HCEC 1CT (cell line): Measurements from ENCODE around the gene MPHOSPH9.

Experiments
- DNase-seq: peaks from one replicate; pipeline ENCODE4 v3.0.0-alpha.2; 2017

Gene MPHOSPH9, protein sequence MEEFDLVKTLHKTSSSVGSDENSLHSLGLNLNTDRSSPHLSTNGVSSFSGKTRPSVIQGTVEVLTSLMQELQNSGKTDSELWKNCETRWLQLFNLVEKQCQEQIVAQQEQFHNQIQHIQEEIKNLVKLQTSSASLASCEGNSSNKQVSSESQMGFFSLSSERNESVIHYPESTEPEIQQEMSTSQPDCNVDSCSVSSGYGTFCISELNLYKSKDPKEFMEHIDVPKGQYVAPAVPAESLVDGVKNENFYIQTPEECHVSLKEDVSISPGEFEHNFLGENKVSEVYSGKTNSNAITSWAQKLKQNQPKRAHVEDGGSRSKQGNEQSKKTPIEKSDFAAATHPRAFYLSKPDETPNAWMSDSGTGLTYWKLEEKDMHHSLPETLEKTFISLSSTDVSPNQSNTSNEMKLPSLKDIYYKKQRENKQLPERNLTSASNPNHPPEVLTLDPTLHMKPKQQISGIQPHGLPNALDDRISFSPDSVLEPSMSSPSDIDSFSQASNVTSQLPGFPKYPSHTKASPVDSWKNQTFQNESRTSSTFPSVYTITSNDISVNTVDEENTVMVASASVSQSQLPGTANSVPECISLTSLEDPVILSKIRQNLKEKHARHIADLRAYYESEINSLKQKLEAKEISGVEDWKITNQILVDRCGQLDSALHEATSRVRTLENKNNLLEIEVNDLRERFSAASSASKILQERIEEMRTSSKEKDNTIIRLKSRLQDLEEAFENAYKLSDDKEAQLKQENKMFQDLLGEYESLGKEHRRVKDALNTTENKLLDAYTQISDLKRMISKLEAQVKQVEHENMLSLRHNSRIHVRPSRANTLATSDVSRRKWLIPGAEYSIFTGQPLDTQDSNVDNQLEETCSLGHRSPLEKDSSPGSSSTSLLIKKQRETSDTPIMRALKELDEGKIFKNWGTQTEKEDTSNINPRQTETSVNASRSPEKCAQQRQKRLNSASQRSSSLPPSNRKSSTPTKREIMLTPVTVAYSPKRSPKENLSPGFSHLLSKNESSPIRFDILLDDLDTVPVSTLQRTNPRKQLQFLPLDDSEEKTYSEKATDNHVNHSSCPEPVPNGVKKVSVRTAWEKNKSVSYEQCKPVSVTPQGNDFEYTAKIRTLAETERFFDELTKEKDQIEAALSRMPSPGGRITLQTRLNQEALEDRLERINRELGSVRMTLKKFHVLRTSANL

DNA sequence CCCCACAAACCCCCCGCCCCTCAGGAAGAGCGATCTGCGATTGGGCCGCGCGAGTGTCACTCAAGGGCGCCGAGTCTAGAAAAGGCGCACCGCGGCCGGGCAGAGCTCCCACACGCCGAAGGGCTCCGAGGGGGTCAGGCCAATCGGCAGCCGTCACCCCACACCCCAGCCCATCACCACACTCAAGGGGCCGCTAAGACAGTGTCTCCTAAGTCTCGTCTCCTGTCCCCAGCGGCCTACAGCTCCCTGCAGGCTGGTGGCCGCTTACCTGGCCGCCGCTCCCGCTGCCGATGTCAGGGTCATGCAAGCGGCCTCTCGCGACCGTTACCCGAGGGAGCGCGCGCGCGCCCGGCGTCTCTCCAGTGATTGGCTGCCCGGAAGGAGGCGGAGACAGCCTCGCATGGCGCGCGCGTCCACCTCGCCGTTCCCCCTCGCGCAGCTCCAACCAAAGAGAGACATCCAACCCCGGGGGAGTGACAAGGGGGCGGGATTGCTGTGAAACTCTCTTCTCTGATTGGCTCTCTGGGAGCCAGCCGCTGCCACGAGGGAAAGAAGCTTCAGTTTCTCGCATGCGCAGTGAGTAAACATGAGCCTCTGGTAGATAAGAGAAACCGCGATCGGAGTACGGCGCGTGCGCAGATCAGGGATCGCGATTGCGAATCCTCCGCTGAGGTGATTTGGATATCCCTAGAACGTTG, at the start of gene MPHOSPH9, which contains the start of gene MTRFR:
Gene MPHOSPH9, minus strand, starts transcription at position 335 of the 698 bp plus-strand sequence. CDS start 2,777 bp downstream, outside the sequence.
Gene MTRFR, plus strand, starts transcription at position 630 of the 698 bp plus-strand sequence. CDS start 20,239 bp downstream, outside the sequence.
- peak; percentile 100 for DNase-seq

DNA sequence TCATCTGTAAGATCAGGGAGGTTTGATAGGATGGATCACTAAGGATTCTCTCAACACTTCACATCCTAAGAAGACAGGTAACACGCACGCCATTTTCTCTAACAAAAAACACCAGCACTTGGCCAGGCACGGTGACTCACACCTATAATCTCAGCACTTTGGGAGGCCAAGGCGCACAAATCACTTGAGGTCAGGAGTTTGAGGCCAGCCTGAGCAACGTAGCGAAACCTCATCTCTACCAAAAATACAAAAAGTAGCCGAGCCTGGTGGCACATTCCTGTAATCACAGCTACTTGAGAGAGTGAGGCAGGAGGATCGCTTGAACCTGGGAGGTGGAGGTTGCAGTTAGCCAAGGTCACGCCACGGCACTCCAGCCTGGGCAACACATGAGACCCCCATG, 49.2 kb upstream of the MPHOSPH9 start:
- DNase-seq: no peak

DNA sequence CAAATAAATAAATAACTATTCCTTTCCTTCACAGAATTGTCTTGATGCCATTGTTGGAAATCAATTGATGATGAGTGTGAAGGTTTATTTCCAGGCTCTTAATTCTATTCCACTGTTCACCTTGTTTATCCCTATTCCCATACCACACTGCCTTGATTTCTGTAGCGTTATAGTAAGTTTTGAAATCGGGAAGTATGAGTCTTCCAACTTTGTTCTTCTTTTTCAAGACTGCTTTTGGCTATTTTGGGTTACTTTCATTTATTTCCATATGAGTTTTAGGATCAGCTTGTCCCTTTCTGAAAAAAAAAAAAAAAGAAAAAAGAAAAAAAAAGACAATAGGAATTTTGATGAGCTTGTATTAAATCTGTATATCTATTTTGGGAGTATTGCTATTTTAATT, 48.0 kb upstream of the MPHOSPH9 start:
- no peak for DNase-seq

DNA sequence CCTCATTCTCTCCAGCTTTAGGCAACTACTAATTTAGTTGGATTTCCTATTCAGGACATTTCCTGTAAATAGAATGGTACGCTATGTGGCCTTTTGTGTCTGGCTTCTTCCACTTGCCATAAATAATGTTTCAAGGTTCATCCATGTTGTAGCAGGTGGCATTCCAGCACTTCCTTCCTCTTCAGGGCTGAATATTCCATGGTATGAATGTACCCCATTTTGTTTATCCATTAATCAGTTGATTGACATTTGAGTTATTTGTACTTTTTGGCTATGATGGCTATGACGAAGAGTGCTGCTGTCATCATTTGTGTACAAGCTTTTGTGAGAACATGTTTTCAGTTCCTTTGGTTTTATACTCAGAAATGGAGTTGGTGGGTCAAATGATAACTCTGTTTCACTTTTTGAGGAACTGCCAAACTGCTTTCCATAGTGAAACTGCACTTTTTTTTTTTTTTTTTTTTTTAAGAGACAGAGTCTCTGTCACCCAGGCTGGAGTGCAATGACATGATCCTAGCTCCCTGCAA, 45.2 kb upstream of the MPHOSPH9 start:
- no peak for DNase-seq

DNA sequence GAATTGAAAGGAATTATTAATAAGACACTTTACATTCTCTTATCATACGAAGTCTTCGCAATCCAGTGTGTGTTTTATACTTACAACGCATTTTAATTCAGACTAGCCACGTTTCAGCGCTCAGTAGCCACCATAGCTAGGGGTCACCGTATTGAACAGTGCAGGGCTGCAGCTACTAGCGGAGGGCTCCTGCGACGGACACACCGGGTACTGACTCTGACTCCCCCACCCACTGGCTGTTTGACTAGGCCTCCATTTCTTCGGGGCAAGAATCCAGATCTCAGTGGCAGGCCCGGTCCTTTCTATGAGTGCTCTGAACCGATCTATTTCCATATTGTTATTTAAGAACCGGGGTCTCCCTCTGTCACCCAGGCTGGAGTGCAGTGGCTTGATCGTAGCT, 40.2 kb upstream of the MPHOSPH9 start:
- DNase-seq: no peak

DNA sequence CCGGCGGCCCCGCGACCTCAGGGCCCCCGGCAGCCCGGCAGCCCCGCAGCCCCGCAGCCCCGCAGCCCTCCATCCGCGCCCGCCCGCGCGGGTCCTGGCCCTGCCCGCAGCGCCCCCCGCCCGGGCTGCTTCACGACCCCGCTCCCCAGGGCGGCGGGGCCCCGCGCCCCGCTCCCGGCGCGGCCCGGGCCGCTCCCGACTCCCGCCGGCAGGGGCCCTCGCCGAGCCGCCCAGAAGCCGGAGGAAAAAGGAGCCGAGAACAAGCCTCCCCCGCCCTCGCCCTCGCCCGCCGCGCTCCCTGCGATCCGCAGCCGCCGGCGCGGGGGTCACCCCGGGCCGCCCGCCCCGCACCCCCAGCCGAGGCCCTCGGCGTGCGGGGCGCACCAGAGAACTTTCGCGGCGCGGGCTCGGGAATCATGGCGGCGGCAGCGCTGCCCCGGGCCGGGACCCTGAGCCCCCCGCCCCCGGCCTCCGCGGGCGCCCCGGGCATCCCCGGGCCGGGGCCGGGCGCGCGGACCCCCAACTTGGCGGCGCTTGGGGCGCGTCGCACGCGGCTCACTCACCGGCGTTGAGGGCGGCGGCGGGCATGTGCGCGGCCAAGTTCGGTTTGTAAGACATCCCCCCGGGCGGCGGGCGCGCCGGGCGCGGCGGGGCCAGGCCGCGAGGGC, 38.2 kb upstream of the MPHOSPH9 start:
- peak; percentile 69 for DNase-seq

DNA sequence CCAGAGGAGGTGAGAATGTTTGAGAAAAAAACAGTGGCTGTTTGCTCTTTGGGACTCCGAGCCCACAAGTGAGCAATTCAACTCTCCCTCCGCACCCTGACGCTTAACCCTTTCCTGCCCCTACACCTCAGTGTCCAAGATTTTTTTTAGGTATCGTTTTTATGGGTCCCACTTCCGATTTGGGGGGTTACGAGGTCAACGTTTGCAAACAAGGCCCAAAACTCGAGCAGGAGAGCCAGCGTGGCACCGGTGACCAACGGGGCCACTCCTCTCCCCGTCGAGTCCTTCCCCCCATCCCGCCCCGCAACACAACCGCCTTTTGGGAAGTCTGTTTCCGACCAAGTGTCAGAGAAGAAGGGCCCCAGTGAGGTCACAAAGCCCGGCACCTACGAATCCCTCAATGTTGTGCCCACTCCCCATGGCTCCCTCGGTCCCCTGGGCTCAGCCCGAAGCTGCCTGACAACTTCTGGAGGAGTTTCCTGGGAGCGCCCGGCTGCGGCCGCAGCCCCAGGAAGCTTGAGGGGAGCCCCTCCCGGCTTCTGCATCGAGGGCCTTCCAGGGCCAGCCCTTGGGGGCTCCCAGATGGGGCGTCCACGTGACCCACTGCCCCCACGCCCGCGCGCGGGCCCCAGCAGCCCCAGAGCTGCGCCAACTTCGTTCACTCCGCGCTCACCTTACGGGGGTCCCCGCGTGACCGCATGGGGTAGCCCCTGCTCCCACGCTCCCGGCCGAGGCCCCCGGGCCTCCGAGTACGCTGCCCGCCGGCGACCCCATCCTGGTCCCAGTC, 37.5 kb upstream of the MPHOSPH9 start:
- DNase-seq: peak; percentile 22

DNA sequence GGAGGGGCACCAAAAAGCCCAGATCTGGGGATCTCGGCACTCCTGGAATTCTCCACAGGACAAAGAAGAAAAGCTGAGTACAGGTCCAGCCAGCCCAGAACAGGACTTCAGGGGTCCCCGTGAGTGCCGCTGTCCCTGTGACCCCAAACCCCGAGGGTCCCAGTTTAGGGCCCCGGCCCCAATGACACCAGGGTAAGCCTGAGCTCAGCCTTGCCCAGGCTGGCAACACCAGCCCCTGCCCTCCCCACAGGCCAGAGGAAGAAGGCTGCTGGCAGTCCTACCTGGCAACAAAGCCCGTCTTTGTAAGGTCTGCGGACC, 36.9 kb upstream of the MPHOSPH9 start:
- no peak for DNase-seq

DNA sequence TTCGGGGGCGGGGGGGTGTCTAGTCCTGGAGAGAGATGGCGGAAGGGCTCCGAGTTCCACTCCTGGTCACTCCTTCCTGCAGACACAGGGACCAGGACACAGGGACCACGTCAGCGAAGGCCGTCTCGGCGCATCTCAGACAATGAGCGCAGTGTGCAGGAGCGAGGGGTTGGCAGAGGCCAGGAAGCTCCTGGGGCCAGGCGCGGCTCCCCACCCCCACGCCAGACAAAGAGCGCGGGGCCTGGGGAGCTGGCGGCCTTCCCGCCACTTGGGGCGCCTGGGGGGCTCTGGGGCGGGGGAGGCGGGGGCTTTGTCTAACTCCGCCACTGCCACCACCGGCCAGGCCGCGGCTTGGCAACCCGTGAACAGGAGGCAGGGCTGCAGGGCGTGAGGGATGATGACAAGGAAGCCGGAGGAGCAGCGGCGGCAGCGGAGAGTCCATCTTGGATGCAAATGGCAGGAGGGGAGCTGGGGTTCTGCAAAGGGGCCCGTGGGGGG, 36.5 kb upstream of the MPHOSPH9 start:
- DNase-seq: peak; percentile 31

DNA sequence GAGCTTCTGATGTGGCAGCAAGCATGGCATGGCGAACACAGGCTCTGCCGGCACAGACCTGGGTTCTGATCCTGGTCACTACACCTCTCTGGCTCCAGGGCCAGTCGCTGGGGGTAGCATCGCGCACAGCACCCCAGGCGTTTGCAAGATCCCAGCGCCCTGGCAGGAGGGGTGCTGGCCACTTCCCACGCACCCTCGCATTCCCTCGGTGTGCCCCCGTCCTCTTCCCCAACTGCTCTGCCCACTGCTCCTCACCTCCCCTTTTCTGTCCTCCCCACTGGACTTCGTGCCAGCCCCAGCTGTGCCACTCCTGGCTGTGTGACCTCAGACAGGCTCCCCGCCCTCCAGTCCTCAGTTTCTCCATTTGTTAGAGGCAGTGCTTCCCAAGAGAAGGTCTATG, 35.9 kb upstream of the MPHOSPH9 start:
- DNase-seq: no peak

DNA sequence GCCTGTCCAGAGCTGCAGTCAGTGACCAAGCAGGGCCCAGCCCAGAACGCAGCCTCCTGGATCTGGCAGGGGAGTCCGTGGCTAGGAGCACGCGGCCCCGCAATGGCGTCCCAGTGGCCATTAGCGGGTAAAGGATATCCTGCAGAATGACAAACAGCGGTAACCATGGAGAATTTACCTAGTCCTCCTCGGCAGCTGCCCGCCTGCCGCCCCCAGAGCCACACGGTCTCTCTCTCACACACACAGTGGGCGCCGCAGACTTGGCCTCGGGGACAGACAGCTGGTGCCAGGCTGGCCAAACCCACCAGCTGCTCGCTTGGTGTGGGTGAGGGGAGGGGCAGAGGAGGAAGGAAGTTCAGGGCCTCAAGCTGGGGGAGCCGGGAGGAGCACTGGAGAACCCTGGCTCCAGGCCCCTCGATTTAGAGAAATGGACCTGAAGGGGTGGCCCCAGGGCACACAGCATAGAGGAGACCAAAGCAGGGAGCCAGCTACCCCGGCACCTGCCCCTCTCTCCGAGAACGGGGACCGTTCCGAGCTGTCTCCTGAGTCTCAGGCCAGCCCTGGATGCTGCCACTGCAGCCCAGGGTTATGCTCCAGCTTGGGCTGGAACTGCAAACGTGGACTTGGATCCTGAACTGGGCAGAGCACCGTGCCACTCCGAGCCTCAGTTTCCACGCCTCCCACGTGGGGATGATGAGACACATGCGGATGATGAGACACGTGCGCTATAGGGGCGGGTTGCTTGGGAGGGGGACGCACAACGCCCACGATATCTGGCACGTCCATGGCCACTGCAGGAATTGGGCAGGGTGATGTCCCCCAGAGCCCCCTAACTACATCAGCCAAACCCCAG, 35.3 kb upstream of the MPHOSPH9 start:
- no peak for DNase-seq

DNA sequence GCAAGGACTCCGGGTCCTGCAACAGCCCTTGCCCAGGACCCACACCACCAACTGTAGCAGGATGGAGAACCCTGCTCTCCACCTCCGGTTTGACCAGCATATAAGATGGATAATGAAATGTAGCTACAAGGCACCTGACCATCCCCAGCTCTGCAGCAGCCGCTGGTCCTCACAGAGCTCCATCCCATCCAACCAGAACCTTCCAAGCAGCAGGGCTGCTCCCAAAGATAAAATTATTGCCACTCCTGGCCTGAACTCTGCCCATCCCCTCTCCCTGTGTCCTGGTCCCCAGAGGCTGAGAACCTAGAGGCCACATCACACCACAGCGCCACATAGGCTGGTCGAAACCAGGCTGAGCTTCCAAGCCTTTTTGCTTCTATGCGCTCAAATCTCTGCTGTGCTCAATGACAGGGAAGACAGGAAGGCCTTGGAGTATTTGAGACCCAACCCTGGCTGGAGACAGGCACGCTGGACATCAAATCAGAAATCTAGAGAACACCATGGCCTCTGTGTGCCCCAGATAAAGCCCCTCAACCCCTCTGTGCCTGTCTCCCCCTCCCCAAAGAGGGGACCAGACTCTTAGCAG, 34.5 kb upstream of the MPHOSPH9 start:
- DNase-seq: no peak

DNA sequence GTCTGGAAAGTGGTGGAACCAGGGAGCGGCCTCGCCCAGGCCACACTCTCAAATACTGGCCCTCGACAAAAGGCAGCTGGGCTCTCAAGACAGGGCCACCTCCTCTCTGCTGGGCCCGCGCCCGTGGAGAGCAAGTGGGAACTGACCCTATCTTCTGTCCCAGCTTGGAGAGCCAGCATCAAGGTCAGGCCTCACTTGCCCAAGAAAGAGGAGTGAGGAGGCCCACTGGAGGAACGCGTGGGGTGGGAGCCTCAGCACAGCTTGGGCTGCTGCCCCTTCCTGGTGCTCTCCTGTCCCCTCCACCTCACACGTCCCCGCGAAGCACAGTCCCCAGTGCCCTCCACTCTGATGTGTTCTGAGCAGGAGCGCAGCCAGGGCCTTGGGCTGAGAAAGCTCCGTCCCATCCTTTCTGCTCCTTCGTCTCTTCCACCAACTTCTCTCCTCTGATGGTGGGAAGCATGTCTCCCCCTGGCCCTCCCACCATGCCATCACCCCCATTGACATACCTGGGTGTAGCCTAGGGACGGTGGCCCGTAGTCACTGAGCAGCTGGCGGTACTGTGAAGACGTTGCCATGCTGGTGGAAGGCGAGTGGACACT, 33.8 kb upstream of the MPHOSPH9 start:
- DNase-seq: no peak

DNA sequence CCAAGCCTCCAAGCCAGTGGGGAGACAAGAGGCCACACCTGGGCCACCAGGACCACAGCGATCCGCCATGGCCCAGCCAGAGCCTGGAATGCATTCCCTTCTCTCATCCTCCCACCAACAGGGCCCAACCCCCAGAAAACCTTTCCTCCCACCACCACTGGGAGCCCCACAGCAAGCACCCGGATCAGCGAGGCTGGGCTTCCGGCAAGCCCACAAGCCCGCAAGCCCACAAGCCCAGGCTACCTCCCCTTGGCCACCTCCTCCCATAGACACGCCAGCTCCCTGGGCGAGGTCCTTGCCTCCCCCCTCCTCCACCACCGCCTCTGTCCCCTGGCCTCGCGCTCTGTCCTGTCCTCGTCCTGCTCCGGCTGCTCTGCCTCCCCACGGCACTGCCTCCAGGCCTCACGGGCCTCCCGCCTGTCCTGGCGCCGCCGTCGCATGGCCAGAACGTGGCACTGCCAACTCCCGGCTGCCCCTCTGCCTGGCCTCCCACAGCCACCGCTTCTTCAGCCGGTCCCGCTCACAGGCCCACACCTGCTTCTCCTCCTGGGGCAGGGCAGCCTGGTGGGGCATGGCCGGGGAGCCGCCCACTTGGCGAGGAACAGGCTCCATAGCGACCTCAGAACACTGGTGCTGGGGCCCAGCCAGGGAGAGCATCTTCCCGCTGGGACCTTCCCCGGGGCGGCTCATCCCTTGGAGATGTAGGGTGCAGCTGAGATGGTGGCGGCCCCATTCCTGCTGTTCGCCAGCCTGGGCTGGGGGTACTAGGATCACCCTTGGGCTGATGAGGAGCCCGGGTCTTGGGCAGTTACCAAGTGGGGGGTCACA, 33.1 kb upstream of the MPHOSPH9 start:
- DNase-seq: no peak

DNA sequence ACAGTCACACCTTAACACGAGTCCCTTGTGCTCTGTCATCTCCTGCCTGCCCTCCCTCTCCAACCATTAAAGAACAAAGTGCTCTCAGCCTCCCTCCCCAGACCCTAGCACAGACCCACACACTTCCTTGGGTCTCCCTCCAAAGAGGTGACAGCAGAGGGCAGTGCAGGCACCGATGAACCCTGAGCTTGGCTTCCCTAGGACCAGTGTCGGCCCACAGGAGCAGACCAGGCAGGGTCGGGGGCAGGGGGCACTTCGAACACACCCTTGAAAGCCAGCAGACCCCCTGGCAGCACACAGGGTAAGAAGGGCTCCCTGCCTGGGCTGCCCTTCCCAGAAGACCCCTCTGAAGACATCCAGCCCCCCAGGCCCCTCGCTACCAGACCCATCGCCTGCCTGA, 31.7 kb upstream of the MPHOSPH9 start:
- DNase-seq: no peak

DNA sequence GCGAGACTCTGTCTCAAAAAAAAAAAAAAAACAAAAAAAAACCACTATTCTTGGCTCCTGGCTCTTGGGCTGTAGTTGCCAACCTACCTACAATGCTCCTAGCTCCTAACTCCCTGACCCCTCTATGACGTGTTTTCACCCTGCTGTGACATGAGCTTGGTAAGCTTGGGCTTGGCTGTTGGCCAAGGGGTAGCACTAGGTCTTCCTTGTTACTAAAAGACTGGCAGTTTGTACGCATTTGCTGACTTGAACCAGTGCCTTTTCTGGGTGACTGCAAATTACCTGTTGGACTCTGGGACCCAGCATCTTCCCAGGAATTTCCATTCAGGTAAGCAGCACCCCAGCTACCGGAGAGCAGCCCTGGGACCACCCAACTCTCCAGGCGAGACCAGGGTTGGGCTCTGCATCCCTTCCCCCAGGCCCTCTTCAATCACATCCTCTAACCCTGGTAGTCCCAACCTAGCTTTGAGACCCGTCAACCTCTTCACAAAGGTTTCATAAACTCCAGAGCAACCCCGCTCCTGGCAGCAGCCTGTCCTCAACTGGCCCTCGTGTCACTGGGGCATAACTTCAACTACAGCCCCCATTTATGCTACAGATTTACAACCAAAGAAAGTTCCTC, 30.4 kb upstream of the MPHOSPH9 start:
- no peak for DNase-seq

DNA sequence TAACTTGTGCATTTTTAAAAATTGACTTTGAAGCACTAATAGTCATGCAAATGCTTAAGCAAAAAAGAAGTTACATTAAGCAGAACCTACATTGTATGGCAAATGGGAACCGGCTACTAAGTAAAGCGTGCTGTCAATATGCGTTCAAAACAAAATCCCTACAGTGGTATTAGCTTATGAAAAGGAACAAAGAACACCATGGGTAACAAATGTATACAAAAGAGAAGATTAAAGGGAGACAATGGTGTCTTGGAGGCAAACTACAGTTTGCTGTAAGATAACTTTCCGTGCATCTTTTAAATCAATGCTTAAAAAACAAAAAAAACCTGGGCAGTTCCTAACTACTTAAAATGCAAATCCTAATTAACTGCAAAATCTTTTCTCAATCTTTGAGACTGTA, 28.3 kb upstream of the MPHOSPH9 start:
- no peak for DNase-seq

DNA sequence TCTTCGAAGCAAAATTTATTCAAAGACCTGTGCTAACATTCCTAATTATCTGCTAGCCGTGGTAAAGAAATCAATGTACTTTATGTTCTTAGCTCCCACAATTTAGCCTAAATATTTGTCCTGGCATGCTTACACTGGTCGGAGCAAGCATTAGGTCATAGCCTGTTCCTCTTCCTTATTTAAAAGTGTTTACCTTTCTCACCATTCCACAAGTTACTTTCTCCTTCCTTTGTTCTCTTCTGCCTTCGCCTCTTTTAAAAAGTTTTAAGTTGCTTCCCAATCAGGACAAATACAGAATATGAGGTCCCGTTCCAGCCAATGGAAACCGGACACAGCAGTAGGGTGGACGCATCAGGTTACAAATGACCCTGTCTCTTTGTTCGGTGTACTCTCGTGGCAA, 27.1 kb upstream of the MPHOSPH9 start:
- no peak for DNase-seq
